HUDEP-2 (cell line): ENCODE data around the gene SDHB.

ENCODE experiments used
- DNase-seq, 76 experiments: peaks; one replicate each; lab custom pipeline; 2025; ENCODE audit not compliant: unreplicated experiment in 76 of 76; lab: John Stamatoyannopoulos, UW

SDHB gene

DNA sequence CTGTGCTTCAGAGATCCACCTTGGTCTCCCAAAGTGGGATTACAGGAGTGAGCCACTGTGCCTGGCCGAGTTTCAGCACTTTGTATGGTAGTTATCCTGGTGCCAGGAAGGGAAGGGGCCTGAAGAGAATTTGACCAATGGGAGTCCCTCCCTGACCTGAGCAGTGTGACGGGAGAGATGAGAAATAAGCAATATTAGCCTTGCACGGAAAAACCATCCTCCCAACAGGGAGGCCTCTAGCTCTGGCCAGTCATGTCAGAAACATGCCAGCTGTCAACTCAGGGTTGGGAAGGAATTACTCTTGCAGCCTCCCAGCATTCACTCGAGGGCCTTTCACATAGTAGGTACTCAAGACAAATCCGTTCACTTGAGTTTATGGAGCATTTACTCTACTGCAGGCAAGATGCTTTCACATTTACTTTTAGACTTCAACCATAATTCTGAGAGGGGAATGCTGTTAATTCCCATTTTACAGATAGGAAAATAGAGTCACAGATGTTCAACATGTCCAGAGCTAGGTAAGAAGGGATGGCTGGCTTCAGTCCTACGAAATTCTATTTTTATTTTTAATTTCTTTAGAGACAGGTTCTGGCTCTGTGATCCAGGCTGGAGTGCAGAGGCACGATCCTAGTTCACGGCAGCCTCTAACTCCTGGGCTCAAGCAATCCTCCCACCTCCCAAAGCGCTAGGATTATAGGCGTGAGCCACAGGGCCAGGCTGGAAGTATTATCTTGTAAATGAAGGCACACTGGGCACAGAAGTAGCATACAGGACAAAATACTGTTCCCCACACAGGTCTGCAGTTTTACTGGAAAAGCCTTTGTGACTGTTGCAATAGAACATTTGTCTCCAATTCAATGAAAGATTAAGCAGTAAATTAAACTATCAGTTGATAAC lies 38.9 kb downstream of the SDHB start:
- DNase-seq, result no peak

DNA sequence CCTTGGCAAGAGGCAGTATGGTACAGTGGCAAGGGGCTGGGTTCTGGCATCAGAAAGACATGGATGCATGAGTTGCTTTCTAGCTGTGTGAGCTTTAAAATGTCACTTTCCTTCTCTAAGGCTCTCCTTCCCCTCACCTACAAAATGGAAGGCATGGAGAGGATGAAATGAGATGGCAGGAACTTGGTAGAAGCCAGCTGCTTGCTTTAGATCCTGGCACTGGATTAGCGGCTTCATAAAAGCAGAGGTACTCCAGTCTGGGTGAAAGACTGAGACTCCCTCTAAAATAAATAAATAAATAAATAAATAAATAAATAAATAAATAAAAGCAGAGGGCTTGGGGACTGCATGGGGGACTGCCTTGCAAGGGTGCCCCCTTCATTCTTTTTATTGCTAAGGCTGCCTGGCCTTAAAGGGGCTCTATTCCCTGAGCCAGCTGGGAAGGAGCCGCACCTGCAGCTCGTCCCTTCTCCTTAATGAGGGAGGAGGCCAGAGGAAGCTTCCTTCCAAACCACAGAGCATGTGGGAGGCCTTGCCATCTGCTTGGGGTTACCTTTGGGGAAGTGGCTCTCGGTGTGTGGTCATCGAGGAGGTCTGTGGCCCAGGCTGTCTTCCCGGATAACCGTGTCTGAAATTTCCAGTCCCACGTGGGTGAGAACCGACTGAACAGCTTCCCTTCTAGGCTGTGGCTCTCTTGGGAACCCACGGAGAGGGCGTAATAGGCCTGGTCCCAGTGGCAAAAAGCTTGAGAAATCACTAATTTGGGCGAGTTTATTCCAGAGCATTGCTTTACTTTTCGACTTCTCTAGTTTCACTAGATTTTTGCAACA lies 40.1 kb downstream of the SDHB start:
- DNase-seq, result peak in 2 of 76 experiments; percentile 1 to 25

DNA sequence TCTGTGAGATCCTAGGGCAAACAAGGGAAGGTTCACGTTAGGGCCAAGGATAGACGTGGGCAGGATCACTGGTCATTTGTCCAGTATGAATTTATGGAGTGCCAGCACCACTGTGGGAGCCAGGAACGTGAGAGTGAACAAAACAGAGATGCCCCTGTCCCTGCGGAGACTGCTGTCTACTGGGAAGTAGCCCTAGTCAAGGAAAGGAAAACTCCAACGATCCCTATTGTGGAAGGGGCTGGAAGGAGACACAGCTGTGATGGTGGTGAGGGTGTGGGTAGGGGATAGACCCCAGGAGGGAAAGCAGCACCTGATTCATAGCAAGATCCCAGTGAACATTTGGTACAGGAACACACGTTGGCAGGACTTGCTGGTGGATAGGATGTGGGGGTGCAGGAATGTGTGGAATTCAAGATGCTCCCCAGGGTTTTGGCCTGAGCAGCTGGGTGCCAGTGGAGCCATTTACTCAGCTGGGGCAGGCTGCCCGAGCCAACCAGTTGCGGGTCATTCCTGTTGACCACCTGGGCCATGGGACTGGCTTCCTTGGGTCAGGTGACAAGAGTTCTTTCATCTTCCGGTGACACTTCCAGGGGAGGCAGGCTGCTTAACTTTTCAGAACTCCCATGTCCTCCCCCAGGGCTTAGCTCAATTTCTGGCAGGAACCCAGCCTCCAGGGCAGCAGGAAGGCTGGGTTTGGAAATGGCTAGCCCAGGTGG lies 40.9 kb downstream of the SDHB start:
- DNase-seq, result no peak

DNA sequence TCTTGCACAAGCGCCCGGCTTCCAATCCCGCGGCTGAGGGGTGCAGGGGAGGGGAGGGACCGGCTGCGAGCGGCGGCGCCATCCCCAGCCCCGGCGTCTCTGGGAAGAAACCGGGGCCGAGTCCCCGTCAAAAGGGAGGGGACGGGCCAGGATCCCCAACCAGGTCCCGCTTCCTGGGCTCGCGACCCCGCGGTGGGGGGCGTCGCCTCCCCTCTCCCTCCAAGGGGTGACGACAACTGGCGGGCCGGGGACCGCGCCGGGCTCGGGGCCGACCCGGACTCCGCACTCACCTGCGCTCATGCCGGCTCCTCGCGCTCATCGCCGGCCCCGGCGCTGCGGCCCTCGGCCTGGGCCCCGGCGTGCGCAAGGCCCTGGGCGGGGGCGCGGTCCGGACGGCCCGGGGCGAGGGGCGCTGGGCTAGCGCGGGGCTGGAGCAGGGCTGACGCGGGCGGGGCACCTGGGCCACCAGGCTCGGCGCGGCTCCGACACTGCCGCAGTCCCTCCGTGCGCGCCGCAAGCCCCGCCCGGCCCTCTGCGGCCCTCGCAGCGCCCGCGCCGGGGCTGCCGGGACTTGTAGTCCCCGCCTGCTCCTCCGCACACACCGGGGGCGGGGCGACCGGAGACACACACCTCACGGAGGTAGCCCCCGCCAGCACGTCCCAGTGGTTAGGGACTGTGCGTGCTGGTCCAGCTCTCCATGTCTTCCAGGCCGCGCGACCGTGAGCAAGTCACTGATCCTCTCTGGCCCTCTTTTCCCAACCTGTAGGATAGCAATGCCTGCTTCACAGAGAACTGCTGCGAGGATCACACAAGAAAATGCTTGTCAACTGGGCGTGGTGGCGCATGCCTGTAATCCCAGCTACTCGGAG lies 42.2 kb downstream of the SDHB start, which contains the start of gene ATP13A2:
TSS of gene ATP13A2 (minus strand) at position 490 of the 869 bp plus-strand sequence. CDS start at position 300, 190 bp downstream.
- DNase-seq, result peak in 65 of 76 experiments; percentile 4 to 76 (median 55)

DNA sequence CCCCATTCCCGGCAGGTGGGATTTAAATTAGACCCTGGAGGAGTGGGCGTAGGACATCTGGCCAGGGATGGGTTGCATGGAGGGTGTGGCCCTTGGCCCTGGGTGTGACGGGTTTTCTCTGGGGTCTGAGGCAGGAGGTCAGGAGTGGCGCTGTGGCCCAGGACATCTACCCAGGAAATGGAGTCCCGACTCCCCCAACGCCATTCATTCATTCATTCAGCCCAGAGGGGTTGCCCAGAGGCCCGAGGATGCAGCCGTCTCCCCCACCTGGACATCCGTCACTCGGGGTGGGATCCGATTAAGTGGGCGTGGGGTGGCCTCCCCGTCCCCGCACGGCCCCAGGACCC lies 42.8 kb downstream of the SDHB start:
- no peak for DNase-seq

DNA sequence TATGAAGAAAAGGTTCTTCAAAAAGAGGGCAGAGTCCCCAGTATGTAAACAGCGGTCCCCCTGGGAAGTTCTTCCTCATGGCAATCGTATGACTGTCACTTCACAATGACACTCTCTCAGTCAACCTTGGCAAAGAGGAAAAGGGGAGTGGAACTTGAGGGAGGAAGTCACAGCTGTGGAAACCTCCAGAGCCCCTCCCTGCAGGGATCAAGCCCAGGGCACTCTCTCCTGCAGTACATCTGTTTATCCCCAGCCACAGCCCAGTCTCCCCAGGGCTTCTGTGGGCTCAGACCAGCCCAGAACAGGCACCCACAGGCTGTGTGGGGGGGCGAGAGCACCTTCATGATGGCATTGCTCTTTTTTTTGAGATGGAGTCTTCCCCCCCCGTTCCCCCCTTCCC lies 44.1 kb downstream of the SDHB start:
- no peak for DNase-seq

DNA sequence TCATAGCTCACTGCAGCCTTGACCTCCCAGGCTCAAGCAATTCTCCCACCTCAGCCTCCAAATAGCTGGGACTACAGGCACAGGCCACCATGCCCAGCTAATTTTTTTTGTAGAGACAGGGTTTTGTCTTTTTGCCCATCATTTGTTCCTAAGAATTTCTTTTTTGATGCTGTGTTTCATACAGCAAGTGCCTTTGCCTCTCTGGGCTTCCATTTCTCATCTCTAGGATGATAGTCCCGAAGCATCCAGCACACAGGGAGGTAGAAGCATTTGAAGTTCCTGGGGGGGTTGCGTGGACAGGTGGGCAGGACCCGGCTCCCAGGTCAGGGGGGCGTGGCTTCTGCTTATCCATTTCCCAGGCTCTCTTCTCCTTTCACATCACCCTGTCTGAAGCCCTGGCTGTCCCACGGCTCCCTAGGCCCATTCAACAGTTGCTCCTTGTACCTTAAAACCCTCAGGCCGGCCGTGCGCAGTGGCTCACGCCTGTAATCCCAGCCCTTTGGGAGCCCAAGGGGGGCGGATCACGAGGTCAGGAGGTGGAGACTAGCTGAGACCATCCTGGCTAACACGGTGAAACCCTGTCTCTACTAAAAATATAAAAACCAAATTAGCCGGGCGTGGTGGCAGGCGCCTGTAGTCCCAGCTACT lies 45.5 kb downstream of the SDHB start:
- DNase-seq, result no peak

DNA sequence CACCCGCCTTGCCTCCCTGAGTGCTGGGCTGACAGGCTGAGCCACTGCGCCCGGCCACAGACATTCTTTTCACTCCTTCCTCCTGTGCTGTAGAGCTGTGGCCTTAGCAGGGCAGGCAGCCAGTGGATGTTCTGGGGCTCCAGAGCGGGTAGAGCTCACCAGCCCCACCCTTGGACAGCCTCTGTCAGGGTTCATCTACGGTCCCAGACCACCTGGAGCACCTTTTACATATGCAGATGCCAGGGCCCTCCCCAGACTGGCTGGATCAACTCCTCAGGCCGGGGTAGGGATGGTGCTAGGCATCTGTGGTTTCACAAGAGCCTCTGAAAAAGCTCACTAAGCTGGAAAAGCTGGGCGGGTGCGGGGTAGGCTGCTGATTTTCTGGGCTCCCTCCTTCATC lies 46.7 kb downstream of the SDHB start:
- DNase-seq, result no peak

DNA sequence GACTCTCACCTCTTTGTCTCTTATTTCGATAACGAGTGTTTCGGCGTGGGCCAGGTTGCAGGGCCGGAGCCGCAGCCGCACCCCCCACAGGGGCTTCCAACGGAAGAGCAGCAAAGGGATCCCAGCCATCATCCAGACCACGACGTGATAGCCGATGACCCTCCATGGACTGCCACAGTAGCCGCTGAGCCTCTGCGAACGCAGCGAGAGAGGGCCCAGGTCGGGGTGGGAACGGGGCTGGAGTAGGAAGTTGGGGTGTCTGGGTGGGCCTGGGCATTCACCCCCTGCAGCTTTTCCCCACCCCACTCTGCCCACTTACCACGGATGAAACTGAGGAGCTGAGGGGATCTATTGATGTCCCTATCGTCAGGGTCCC lies 48.5 kb downstream of the SDHB start:
- DNase-seq, result no peak

DNA sequence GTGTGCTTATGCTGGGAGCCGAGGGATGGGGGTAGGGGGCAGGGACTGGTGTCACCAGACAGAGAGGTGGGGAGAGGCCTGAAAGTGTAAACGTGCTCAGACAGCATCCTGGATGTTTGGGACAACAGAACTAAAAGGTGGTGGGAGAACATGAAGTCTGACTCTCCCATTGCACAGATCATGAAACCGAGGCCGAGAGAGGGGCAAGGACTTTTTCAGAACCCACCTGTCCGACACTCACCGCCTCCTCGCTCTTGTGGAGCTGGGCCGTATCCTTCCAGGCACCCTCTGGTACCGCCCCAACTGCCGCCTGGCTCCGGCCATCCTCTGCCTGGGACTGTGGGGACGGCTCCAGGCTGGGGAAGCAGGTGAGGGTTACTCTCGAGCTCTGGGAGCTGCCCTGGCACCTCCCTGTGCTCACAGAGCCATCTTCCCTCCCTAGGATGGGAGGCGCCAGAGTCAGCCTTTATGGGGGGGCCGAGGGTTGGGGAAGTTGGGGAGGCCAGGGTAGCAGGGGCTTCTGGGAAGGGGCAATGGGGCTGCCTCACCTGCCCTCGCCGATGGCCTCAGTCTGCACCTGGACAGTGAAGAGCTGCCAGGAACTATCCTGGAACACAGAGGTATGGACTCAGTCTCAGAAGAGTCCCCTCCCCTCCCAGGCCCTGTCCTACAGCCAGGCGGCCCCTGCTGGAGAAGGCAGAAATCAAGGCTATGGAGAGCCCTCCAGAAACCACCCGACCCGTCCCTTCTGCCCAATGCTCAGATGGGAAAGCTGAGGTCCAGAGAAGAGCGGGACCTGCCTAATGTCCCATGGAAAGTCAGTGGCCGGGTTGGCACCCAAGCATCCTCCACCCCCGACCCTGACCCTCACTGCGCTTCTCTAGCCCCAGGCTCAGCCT lies 49.1 kb downstream of the SDHB start:
- no peak for DNase-seq

DNA sequence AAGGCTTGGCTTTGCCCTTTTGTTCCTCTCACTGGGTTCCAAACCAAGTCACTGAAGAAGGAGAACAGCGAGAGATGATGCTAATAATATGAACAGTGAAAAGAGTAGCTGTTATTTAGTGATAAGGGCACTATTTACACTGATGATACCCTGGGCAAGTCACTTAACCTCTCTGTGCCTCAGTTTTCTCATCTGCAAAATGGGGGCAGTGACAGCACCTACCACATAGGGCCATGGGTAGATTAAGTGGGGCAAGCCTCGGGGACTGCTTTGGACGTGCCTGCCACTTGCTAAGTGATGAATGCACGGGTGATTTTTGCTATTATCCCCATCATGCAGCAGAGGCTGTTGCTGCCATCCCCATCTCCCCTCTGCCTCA lies 51.3 kb downstream of the SDHB start:
- no peak for DNase-seq

DNA sequence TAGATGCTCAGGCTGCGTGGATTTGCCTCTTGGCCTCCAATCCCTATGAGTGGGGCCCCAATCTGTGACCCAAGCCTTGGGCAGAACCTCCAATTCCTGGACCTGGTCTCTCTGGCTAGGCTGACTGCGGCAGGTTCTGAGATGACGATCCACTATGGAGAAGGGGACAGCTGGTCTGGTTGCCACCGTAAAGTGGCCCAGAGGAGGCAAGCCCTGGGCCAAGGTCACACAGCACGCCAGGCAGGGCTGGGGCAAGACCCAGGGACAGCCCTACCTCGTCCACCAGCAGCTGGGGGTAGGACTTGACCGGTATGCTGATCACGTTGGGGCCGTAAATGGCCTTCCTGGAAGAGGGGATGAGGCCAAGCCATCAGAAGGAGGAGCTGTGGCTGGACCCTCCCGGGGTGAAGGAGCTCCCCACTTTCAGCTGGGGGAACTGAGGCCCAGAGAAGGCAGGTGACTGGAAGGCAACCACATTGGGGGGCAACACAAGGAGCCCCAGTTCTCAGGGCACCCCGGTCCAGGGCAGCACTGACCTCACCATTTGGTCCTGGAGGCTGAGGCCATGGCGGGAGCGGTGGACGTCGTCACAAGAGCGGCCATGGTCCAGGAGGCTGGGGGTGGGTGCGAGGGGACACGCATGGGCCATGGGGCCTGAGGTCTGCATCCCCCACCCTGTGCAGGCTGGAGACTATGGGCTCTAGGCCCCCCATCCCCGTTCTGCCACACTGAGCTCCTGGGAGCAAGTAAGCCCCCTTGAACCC lies 51.9 kb downstream of the SDHB start:
- no peak for DNase-seq

DNA sequence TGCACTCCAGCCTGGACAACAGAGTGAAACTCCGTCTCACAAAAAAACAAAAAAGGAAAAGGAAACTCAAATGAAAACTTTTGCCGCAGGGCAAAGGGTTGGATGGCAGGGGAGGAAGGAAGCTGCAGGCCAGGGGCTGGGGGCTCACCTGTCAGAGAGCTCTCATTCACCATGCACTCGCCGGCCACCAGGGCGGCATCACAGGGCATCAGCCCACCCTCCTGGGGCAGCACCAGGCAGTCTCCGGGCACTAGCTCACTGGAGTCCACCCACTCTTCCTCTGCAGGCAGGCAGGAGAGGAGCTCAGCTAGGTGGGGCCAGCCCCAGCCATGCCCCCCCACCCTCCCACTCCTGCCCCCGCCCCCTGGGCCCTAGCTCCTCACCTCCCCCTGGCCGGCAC lies 54.0 kb downstream of the SDHB start:
- no peak for DNase-seq

DNA sequence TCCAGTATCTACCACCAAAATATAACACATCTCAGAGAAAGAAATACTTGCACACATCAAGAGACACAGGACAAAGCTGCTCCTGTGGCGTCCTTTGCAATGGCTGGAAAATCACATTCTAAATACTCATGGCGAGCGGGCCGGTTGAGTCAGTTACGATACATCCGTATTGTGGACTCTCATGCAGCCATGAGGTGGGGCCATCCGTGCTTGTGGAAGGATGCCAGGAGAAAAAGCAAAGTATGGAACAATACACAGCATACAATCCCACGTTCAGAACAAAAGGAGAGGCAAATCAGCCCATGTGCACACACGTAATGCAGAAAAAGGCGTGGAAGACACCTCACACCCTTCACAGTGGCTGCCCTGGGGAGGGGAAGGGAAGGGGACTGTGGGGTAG lies 55.2 kb downstream of the SDHB start:
- no peak for DNase-seq

DNA sequence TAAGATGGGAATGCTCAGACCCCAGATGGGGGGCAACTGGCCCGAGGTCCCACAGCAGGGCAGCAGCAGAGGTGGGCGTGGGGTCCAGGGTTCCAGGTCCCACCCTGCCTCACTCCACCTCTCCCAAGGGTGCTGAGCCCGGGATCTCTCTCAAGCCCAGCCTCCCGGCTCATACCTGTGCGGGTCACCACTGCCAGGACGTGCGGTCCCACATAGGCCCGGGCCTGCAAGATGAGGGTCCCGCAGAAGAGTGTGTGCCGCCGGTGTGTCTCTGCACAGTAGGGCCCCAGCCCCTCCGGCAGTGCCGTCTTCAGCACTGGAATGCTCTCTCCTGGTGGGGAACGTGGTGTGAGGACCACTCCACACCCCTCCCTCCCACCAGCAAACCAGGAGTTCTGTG lies 57.0 kb downstream of the SDHB start:
- no peak for DNase-seq

DNA sequence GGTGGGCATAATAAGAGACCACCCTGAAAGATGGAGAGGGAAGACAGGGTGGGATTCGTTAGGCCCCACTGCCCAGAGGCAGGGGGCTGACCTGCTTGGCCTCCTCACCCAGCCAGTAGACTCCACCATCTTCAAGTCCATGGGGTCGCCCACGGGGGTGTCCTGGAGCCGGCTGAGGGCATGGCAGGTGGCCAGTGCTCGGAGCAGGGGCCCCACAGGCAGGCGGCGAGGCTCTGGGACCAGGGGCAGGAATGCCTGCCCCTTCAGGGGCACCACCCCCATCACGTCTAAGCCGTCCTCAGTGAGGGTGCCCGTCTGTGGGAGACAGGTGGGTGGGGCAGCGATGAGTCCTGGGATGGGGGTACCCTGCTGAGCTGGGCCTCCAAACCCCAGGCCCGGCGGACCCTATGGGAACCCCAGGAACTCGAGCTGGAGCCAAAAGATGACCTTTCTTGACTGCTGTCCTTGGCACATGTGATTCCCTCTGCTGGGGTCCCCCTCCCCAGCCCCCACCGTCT lies 60.3 kb downstream of the SDHB start:
- DNase-seq, result no peak

DNA sequence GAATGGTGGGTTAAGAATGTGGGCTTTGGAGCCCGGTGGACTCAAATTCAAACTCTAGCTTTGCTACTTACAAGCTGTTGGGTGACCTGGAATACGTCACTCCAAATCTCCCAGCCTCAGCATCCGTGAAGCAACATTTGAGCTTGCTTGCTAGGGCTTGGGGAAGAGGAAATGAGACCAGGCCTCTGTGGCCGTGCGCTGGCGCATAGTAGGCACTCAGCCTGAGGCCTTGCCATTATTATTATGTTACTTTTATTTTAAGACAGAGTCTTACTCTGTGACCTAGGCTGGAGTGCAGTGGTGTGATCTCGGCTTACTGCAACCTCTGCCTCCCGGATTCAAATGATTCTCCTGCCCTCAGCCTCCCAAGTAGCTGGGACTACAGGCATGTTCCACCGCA lies 61.2 kb downstream of the SDHB start:
- DNase-seq, result no peak

DNA sequence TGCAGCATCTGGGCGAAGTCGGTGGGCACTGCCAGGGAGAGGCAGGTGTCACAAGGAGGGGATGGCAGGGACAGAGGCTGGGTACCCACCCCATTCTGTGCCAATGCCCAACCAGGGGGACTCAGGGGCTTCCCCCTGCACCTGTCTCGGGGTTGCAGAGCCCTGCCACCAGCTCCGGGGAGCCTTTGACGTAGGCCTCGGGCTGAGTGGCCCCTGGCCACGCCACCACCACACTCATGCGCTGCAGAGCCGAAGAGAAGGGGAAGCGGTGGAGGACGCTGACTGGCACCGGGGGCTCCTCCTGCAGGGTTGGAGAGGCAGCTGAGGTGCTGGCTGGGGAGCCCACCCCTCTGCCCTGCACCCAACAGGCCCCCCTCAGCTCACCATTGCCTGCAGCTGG lies 61.7 kb downstream of the SDHB start:
- DNase-seq, result no peak
